Smooth muscle cell (in vitro differentiated cells): ENCODE measurements around the gene TBCK. TPM values are rescaled to one million over a fixed set of nuclear protein-coding genes. Genes with fewer than 3 reads are reported as not detected.
"Not testable (repeated sequence)": the region's sequence is repeated elsewhere in the genome, so short reads cannot be mapped to it uniquely, and the experiment has no call there.

Source experiments
- DNase-seq: peaks from one replicate; lab custom pipeline; 2025; ENCODE audit not compliant: unreplicated experiment; lab: John Stamatoyannopoulos, UW
- H2AFZ ChIP-seq: fragments of 200-600 bp; sonication (generic); 2 replicates; pipeline ENCODE4 v1.6.0; 2016; ENCODE audit warnings: antibody characterized with exemption, low read depth, mild to moderate bottlenecking
- H3F3A ChIP-seq: fragments of 200-600 bp; sonication (generic); 2 replicates; pipeline ENCODE4 v1.6.0; 2017; ENCODE audit warnings: antibody characterized with exemption, low read depth
- H3K27ac ChIP-seq: fragments of 200-600 bp; sonication (generic); 2 replicates; pipeline ENCODE4 v1.5.1; 2016; ENCODE audit warnings: low read depth, mild to moderate bottlenecking
- H3K27me3 ChIP-seq: fragments of 200-600 bp; sonication (generic); 2 replicates; pipeline ENCODE4 v1.6.1; 2016; ENCODE audit warnings: low read depth, mild to moderate bottlenecking
- H3K36me3 ChIP-seq: fragments of 200-600 bp; sonication (generic); 2 replicates; pipeline ENCODE4 v1.5.1; 2016; ENCODE audit warnings: low read depth
- H3K4me1 ChIP-seq: fragments of 200-600 bp; sonication (generic); 2 replicates; pipeline ENCODE4 v1.5.1; 2016; ENCODE audit warnings: low read depth
- H3K4me2 ChIP-seq: fragments of 200-600 bp; sonication (generic); 2 replicates; pipeline ENCODE4 v1.6.0; 2016; ENCODE audit warnings: mild to moderate bottlenecking
- H3K4me3 ChIP-seq: fragments of 200-600 bp; sonication (generic); 2 replicates; pipeline ENCODE4 v1.5.1; 2016; ENCODE audit warnings: mild to moderate bottlenecking
- H3K79me2 ChIP-seq: fragments of 200-600 bp; sonication (generic); 2 replicates; pipeline ENCODE4 v1.6.0; 2016; ENCODE audit warnings: low read depth, mild to moderate bottlenecking
- H3K9ac ChIP-seq: fragments of 200-600 bp; sonication (generic); 2 replicates; pipeline ENCODE4 v1.6.0; 2016; ENCODE audit warnings: low read depth
- H3K9me3 ChIP-seq: fragments of 200-600 bp; sonication (generic); replicated peaks from 2 replicates; pipeline ENCODE4 v1.5.1; 2016; ENCODE audit warnings: low read depth
- H4K20me1 ChIP-seq: fragments of 200-600 bp; sonication (generic); 2 replicates; pipeline ENCODE4 v1.6.0; 2016; ENCODE audit warnings: low read depth
- WGBS: methylation state at CpG from one replicate; pipeline ENCODE4 v1.1.7; 2016; ENCODE audit warnings: low lambda C conversion rate; 5-methylcytosine and 5-hydroxymethylcytosine counted together
- polyA plus RNA-seq: library from polyadenylated mRNA; unstranded; fragments of >200 nt; fragmentation: Nextera tagmentation; extraction: Ambion mirVana; gene quantifications from 2 replicates; pipeline ENCODE4 v1.2.1, GENCODE V29; 2016
- total RNA-seq: library from RNA; depleted of rRNA; stranded (reverse); fragments of >200 nt; gene quantifications from 2 replicates; pipeline ENCODE4 v1.2.3, GENCODE V29; 2014
- TF ChIP-seq, protein P1 (sequence below): fragments of 200-600 bp; sonication (generic); IDR thresholded peaks from 2 replicates; pipeline ENCODE4 v1.5.1; 2017; ENCODE audit warnings: borderline replicate concordance, mild to moderate bottlenecking, antibody characterized with exemption; ENCODE audit not compliant: insufficient read depth, poor library complexity, severe bottlenecking

TBCK gene
- total and polyA plus RNA-seq, 2 experiments from 2014 or later, result 10.0 to 28.1 TPM

DNA sequence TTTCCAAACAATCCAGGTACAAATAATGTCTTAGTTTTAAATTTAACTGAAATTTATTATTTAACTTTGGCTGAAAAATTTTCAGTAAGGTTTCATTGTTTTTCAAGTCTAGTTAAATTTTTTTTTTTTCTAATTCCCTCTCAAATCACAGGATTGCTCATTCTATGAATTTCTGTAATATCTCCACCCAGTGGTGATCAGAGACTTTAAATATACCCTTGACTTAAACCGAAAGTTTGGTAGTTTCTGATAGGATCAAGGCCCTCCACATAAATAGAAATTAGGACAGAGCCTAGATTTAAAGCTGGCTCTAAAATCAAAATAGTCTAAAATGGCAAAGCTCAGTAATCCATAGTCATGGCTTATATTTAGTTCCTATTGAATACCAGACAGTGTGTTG lies 175.4 kb downstream of the TBCK start:
- no peak overlapping the region for H3K4me3 ChIP-seq
- no peaks in the 10 kb centered on the region for H4K20me1 ChIP-seq
- TF ChIP-seq, protein P1, sequence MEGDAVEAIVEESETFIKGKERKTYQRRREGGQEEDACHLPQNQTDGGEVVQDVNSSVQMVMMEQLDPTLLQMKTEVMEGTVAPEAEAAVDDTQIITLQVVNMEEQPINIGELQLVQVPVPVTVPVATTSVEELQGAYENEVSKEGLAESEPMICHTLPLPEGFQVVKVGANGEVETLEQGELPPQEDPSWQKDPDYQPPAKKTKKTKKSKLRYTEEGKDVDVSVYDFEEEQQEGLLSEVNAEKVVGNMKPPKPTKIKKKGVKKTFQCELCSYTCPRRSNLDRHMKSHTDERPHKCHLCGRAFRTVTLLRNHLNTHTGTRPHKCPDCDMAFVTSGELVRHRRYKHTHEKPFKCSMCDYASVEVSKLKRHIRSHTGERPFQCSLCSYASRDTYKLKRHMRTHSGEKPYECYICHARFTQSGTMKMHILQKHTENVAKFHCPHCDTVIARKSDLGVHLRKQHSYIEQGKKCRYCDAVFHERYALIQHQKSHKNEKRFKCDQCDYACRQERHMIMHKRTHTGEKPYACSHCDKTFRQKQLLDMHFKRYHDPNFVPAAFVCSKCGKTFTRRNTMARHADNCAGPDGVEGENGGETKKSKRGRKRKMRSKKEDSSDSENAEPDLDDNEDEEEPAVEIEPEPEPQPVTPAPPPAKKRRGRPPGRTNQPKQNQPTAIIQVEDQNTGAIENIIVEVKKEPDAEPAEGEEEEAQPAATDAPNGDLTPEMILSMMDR, result no peak
- no peak overlapping the region for H3K27ac ChIP-seq
- no peaks in the 10 kb centered on the region for H3K27me3 ChIP-seq
- no peak for DNase-seq
- no peak overlapping the region for H3K4me2 ChIP-seq
- no peaks in the 10 kb centered on the region for H3F3A ChIP-seq
- H3K9ac ChIP-seq, result no peak overlapping the region
- 86% methylated on average over 1 of the region's 1 CpG for WGBS
- no peaks in the 10 kb centered on the region for H3K79me2 ChIP-seq
- no peaks in the 10 kb centered on the region for H3K4me1 ChIP-seq
- no peak overlapping the region for H2AFZ ChIP-seq
- no peaks in the 10 kb centered on the region for H3K9me3 ChIP-seq
- no peaks in the 10 kb centered on the region for H3K36me3 ChIP-seq

DNA sequence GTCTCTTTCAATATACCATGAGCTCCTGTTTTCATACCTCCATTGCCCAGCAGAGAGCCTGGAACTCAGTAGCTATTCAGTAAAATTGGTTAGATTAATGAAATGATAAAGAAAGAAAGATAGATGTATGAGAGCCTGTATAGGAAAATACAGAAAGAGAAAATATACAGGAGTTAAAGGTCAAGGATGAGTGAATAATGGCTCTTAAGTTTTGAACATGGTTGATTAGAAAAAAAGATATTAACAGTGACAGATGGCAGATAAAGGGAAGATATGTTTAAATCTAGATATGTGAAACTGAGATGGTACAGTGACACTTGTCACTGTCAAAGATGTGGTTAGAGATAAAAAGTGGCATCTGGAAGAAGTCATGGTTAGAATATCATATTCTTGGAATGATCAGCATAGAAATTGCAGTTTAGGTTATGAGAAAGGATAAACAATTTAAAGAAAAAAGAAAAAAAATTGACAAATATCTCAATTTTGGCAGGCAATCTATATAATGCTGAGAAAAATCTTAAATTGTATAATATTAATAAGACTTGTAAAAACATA lies 179.2 kb downstream of the TBCK start:
- H2AFZ ChIP-seq, result no peak overlapping the region
- H3K9ac ChIP-seq, result no peak overlapping the region
- H3F3A ChIP-seq, result no peaks in the 10 kb centered on the region

DNA sequence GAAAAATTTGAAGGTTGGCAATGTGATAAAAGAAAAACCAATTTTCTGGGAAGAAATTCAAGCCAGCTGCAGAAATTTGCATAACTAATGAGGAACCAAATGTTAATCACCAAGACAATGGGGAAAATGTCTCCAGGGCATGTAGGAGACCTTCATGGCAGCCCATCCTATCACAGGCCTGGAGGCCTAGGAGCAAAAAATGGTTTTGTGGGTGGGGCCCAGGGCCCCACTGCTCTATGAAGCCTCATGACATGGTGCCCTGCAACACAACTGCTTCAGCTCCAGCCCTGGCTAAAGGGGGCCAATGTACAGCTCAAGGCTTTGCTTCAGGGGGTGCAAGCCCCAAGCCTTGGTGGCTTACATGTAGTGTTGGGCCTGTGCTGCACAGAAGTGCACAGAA lies 184.0 kb downstream of the TBCK start:
- H3K27ac ChIP-seq, result no peak overlapping the region
- H3K27me3 ChIP-seq, result no peaks in the 10 kb centered on the region
- no peak for DNase-seq
- H3K9ac ChIP-seq, result no peak overlapping the region
- H3K4me3 ChIP-seq, result no peak overlapping the region
- H3K4me2 ChIP-seq, result no peak overlapping the region
- TF ChIP-seq, protein P1, result no peak
- H2AFZ ChIP-seq, result no peak overlapping the region
- no peaks in the 10 kb centered on the region for H4K20me1 ChIP-seq
- no peaks in the 10 kb centered on the region for H3K79me2 ChIP-seq
- H3K9me3 ChIP-seq, result no peaks in the 10 kb centered on the region
- H3K4me1 ChIP-seq, result no peaks in the 10 kb centered on the region
- H3F3A ChIP-seq, result no peaks in the 10 kb centered on the region
- H3K36me3 ChIP-seq, result no peaks in the 10 kb centered on the region

More for the DNA sequence above, 179.2 kb downstream of the TBCK start:
- H3K27me3 ChIP-seq, result no peaks in the 10 kb centered on the region
- no peaks in the 10 kb centered on the region for H3K9me3 ChIP-seq
- H3K79me2 ChIP-seq, result no peaks in the 10 kb centered on the region
- no peak overlapping the region for H3K27ac ChIP-seq
- no peaks in the 10 kb centered on the region for H4K20me1 ChIP-seq
- no peaks in the 10 kb centered on the region for H3K4me1 ChIP-seq
- H3K4me3 ChIP-seq, result no peak overlapping the region
- H3K4me2 ChIP-seq, result no peak overlapping the region
- no peaks in the 10 kb centered on the region for H3K36me3 ChIP-seq
- DNase-seq, result no peak
- TF ChIP-seq, protein P1, result no peak

DNA sequence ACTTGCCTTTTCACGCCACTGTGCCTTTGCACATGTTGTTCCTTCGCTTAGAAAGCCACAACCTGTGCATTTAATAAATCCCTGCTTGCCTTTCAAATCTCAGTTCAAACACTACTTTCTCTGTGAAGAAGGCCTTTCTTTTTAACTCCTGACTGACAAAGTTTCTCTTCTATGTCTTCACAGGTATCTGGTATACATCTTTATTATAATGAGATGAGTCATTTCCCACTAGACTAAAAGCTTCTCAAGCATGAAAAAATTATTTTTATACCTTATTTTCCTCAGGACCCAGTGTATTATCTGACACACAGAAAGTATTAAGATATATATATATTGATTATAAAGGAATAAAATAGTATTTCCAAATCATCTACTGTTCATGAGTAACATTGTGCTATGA lies 189.9 kb downstream of the TBCK start:
- WGBS, result 96% methylated on average over 2 of the region's 2 CpGs
- Histone ChIP-seq H3K4me3 (no peak overlapping the region), H4K20me1 (no peaks in the 10 kb centered on the region), H3K27ac (no peak overlapping the region), H3K9ac (no peak overlapping the region), H2AFZ (no peak overlapping the region), H3K36me3 (no peaks in the 10 kb centered on the region), H3K27me3 (no peaks in the 10 kb centered on the region), H3F3A (no peaks in the 10 kb centered on the region), H3K4me1 (no peaks in the 10 kb centered on the region), H3K4me2 (no peak overlapping the region), H3K9me3 (no peaks in the 10 kb centered on the region), H3K79me2 (no peaks in the 10 kb centered on the region)
- TF ChIP-seq, protein P1, result no peak
- no peak for DNase-seq

DNA sequence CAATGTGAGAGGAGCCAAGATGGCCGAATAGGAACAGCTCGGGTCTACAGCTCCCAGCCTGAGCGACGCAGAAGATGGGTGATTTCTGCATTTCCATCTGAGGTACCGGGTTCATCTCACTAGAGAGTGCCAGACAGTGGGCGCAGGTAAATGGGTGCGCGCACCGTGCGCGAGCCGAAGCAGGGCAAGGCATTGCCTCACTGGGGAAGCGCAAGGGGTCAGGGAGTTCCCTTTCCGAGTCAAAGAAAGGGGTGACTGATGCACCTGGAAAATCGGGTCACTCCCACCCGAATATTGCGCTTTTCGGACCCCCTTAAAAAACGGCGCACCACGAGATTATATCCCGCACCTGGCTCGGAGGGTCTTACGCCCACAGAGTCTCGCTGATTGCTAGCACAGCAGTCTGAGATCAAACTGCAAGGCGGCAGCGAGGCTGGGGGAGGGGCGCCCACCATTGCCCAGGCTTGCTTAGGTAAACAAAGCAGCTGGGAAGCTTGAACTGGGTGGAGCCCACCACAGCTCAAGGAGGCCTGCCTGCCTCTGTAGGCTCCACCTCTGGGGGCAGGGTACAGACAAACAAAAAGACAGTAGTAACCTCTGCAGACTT lies 196.0 kb downstream of the TBCK start:
- H4K20me1 ChIP-seq, H3F3A ChIP-seq, H3K79me2 ChIP-seq, H2AFZ ChIP-seq, H3K4me1 ChIP-seq, H3K27ac ChIP-seq, H3K36me3 ChIP-seq, H3K4me2 ChIP-seq, H3K9ac ChIP-seq, H3K27me3 ChIP-seq, H3K4me3 ChIP-seq, DNase-seq, H3K9me3 ChIP-seq: not testable (repeated sequence)
- 94% methylated on average over 28 of the region's 28 CpGs for WGBS
